ENCODE results near the gene NUMBL.
A peak's percentile ranks its signal among the peaks of the same experiment; 100 is the strongest.

The NUMBL gene

DNA sequence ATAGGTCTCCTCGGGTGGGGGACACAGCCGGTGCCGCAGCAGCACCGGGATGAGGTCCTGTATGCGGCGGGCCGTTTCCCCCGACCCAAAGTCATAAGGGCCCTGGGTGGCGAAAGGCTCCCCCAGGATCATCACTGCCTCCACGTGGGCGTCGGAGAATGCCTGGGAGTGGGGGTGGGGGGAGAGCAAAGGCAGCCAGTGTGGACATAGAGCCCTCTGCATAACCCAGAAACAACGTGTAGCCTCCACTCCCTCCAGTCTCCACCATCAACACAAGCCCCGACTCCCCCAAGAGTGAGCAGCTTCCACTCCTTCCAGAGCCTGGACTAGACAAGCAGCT is 1.7 kb upstream of the NUMBL start:
- H3K27me3 ChIP-seq (ENCODE audit: control insufficient read depth in 5 of 5, insufficient read depth in 4 of 5, low read length in 5 of 5): no peaks in the 10 kb centered on the region
- H3K36me3 ChIP-seq (ENCODE audit: control insufficient read depth in 5 of 5, insufficient read depth in 5 of 5, low read length in 5 of 5): peaks cover 0 to 47% (median 23%) of the 10 kb centered on the region in 5 donors
- no peak overlapping the region for H3K9ac ChIP-seq (ENCODE audit: low read length in 5 of 5)
- H3K9me3 ChIP-seq (ENCODE audit: control insufficient read depth in 5 of 5, low read length in 5 of 5): no peaks in the 10 kb centered on the region
- no peak overlapping the region for H3K27ac ChIP-seq (ENCODE audit: low read depth, low read length)
- H3K4me3 ChIP-seq (ENCODE audit: low read depth in 1 of 5, low read length in 5 of 5): no peak overlapping the region
- peaks cover 9 to 44% (median 37%) of the 10 kb centered on the region in 5 donors for H3K4me1 ChIP-seq (ENCODE audit: control insufficient read depth in 5 of 5, insufficient read depth in 5 of 5, low read length in 5 of 5)

DNA sequence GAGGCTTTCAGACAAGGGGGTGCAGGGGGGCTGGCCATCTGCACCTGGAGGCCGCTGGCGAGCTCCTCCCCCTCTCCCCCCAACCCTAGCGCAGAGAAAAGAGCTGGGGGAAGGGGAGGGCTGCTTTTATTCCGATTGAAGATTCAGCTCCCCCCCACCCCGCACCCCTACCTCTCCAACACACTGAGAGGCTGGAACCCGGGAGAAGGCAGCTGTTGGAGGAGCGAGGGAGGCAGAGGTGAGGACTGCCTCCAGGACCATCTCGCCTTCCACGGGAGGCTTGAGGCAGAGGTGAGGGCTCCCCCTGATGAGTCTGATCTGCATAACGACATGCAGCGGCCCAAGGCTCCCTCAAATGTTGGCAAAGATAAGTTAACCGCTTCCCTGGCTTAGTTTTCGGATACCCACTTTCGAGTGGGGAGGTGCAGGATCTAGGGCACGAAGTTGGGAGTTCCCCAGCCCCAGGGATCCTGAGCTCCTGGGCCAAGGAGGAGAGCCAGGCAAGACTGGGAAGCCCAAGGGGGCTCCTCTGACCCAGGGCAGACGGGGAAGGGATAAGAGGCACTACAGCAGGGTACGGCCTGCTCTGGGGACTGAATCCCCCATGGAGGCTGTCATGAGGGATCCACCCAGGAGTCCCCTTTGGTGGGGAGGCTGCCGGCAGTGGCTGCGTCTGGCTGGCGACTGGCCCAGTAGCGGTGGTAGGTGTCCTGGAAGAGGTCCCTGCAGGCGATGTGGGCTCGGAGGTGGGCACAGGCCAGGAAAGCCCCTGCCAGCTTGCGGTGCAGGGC is 1.2 kb upstream of the NUMBL start:
- peak overlapping the region in 1 of 5 donors; percentile 71 for H3K9ac ChIP-seq (ENCODE audit: low read length in 5 of 5)
- H3K27me3 ChIP-seq (ENCODE audit: control insufficient read depth in 5 of 5, insufficient read depth in 4 of 5, low read length in 5 of 5): no peaks in the 10 kb centered on the region
- H3K27ac ChIP-seq (ENCODE audit: low read depth, low read length): peak overlapping the region; percentile 90
- no peaks in the 10 kb centered on the region for H3K9me3 ChIP-seq (ENCODE audit: control insufficient read depth in 5 of 5, low read length in 5 of 5)
- H3K4me3 ChIP-seq (ENCODE audit: low read depth in 1 of 5, low read length in 5 of 5): peak overlapping the region in 2 of 5 donors; percentile 63 to 75
- peaks cover 9 to 47% (median 37%) of the 10 kb centered on the region in 5 donors for H3K4me1 ChIP-seq (ENCODE audit: control insufficient read depth in 5 of 5, insufficient read depth in 5 of 5, low read length in 5 of 5)
- H3K36me3 ChIP-seq (ENCODE audit: control insufficient read depth in 5 of 5, insufficient read depth in 5 of 5, low read length in 5 of 5): peaks cover 0 to 45% (median 23%) of the 10 kb centered on the region in 5 donors

GRCh38 chr19:40690693-40691420 is 406 bp upstream of the NUMBL start:
- peaks cover 0 to 49% (median 27%) of the 10 kb centered on the region in 5 donors for H3K36me3 ChIP-seq (ENCODE audit: control insufficient read depth in 5 of 5, insufficient read depth in 5 of 5, low read length in 5 of 5)

DNA sequence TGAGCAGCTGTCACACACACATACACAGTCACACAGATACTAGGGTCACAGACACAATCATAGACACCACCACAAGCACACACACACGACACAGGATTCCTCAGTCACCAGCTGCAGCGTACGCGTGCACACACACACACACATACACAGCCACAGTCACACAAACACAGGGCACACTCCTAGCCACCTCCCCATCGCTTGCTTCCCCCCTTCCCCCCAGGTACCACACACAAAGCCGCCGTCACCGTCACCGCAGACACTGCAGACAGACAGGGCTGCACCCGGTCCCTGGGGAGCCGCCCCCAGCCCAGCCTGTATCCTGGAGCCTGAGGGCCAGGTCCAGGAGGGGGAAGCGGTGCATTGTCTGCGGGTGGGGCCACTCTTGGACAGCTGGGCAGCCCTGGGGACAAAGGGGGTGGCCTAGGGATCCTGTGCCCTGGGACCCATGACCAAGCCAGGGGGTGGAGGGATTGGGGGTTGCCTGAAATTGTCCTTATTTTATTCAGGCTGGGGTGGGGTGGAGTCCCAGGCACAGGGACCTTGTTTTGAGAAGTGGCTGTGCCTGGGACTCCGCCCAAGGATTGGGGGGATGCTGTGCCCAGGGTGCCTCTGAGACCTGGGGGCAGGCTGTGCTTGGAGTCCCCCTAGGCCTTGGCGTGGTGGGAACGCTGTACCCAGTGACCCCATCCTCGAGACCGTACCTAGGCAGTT is 957 bp downstream of the NUMBL start:
- no peaks in the 10 kb centered on the region for H3K27me3 ChIP-seq (ENCODE audit: control insufficient read depth in 5 of 5, insufficient read depth in 4 of 5, low read length in 5 of 5)
- H3K9ac ChIP-seq (ENCODE audit: low read length in 5 of 5): peak overlapping the region; percentile 56 to 84 (median 76)
- peak overlapping the region; percentile 59 to 90 (median 75) for H3K4me3 ChIP-seq (ENCODE audit: low read depth in 1 of 5, low read length in 5 of 5)
- peaks cover 9 to 47% (median 37%) of the 10 kb centered on the region in 5 donors for H3K4me1 ChIP-seq (ENCODE audit: control insufficient read depth in 5 of 5, insufficient read depth in 5 of 5, low read length in 5 of 5)
- H3K9me3 ChIP-seq (ENCODE audit: control insufficient read depth in 5 of 5, low read length in 5 of 5): no peaks in the 10 kb centered on the region
- H3K36me3 ChIP-seq (ENCODE audit: control insufficient read depth in 5 of 5, insufficient read depth in 5 of 5, low read length in 5 of 5): peaks cover 0 to 50% (median 31%) of the 10 kb centered on the region in 5 donors
- peak overlapping the region; percentile 75 for H3K27ac ChIP-seq (ENCODE audit: low read depth, low read length)

More at GRCh38 chr19:40690693-40691420, 406 bp upstream of the NUMBL start:
- H3K9me3 ChIP-seq (ENCODE audit: control insufficient read depth in 5 of 5, low read length in 5 of 5): no peaks in the 10 kb centered on the region
- peak overlapping the region; percentile 36 to 75 (median 63) for H3K4me3 ChIP-seq (ENCODE audit: low read depth in 1 of 5, low read length in 5 of 5)
- peak overlapping the region; percentile 90 for H3K27ac ChIP-seq (ENCODE audit: low read depth, low read length)
- H3K27me3 ChIP-seq (ENCODE audit: control insufficient read depth in 5 of 5, insufficient read depth in 4 of 5, low read length in 5 of 5): no peaks in the 10 kb centered on the region
- peak overlapping the region in 4 of 5 donors; percentile 50 to 71 (median 60) for H3K9ac ChIP-seq (ENCODE audit: low read length in 5 of 5)
- peaks cover 9 to 47% (median 37%) of the 10 kb centered on the region in 5 donors for H3K4me1 ChIP-seq (ENCODE audit: control insufficient read depth in 5 of 5, insufficient read depth in 5 of 5, low read length in 5 of 5)

DNA sequence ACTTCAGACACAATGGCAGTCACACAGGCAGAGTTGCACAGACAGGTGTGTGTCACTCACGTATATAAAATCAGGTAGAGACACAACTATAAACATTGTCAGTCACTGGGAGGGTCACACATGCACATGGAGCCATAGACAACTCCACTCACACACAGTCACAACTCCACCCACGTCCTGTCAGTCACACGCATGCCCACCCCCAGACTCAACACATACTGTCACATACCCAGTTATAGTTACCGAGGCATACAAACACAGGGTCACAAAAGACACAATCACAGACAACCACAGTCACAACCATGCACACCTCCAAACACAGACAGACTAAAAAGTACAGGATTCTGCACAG is 1.5 kb downstream of the NUMBL start:
- Histone ChIP-seq H3K4me3 (ENCODE audit: low read depth in 1 of 5, low read length in 5 of 5) (peak overlapping the region; percentile 59 to 90 (median 75)), H3K9me3 (ENCODE audit: control insufficient read depth in 5 of 5, low read length in 5 of 5) (no peaks in the 10 kb centered on the region), H3K4me1 (ENCODE audit: control insufficient read depth in 5 of 5, insufficient read depth in 5 of 5, low read length in 5 of 5) (peaks cover 9 to 47% (median 37%) of the 10 kb centered on the region in 5 donors), H3K27me3 (ENCODE audit: control insufficient read depth in 5 of 5, insufficient read depth in 4 of 5, low read length in 5 of 5) (no peaks in the 10 kb centered on the region), H3K36me3 (ENCODE audit: control insufficient read depth in 5 of 5, insufficient read depth in 5 of 5, low read length in 5 of 5) (peaks cover 0 to 47% (median 27%) of the 10 kb centered on the region in 5 donors), H3K27ac (ENCODE audit: low read depth, low read length) (peak overlapping the region; percentile 75), H3K9ac (ENCODE audit: low read length in 5 of 5) (peak overlapping the region in 4 of 5 donors; percentile 75 to 84 (median 76))

- H3K27me3 ChIP-seq (ENCODE audit: control insufficient read depth in 5 of 5, insufficient read depth in 4 of 5, low read length in 5 of 5): no peaks in the 10 kb centered on the region
- H3K4me3 ChIP-seq (ENCODE audit: low read depth in 1 of 5, low read length in 5 of 5): peak overlapping the region; percentile 39 to 90 (median 75)
- H3K9ac ChIP-seq (ENCODE audit: low read length in 5 of 5): peak overlapping the region in 1 of 5 donors; percentile 2
- H3K4me1 ChIP-seq (ENCODE audit: control insufficient read depth in 5 of 5, insufficient read depth in 5 of 5, low read length in 5 of 5): peaks cover 9 to 47% (median 37%) of the 10 kb centered on the region in 5 donors
- peak overlapping the region; percentile 75 for H3K27ac ChIP-seq (ENCODE audit: low read depth, low read length)
- no peaks in the 10 kb centered on the region for H3K9me3 ChIP-seq (ENCODE audit: control insufficient read depth in 5 of 5, low read length in 5 of 5)
- peaks cover 0 to 46% (median 30%) of the 10 kb centered on the region in 5 donors for H3K36me3 ChIP-seq (ENCODE audit: control insufficient read depth in 5 of 5, insufficient read depth in 5 of 5, low read length in 5 of 5)
Measured at GRCh38 chr19:40688309-40688708, 2.1 kb downstream of the NUMBL start.

DNA sequence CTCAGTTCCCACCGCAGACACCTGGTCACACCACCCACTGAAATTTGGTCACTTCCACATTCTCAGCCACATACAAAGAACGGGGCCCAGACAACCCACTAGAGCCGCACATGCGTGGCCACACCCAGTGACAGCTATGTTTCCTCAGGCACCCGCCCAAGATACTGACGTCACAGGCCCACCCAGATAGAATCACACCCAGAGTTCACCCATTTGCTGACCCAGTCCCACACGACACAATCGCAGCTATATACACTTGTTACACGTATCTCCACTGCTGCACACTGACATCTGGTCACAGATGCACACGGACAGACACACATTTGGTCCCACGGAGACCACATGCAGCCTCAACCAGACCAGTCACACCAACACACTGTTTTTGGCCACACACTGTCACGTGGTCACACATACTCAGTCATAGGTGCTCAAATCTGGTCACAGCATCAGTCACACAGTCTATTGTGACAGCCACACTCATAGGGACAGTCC is 2.9 kb downstream of the NUMBL start:
- H3K4me3 ChIP-seq (ENCODE audit: low read depth in 1 of 5, low read length in 5 of 5): peak overlapping the region; percentile 39 to 90 (median 75)
- no peaks in the 10 kb centered on the region for H3K9me3 ChIP-seq (ENCODE audit: control insufficient read depth in 5 of 5, low read length in 5 of 5)
- H3K27me3 ChIP-seq (ENCODE audit: control insufficient read depth in 5 of 5, insufficient read depth in 4 of 5, low read length in 5 of 5): no peaks in the 10 kb centered on the region
- H3K9ac ChIP-seq (ENCODE audit: low read length in 5 of 5): peak overlapping the region in 1 of 5 donors; percentile 35
- H3K36me3 ChIP-seq (ENCODE audit: control insufficient read depth in 5 of 5, insufficient read depth in 5 of 5, low read length in 5 of 5): peaks cover 0 to 46% (median 34%) of the 10 kb centered on the region in 5 donors
- H3K27ac ChIP-seq (ENCODE audit: low read depth, low read length): peak overlapping the region; percentile 52
- peaks cover 9 to 47% (median 37%) of the 10 kb centered on the region in 5 donors for H3K4me1 ChIP-seq (ENCODE audit: control insufficient read depth in 5 of 5, insufficient read depth in 5 of 5, low read length in 5 of 5)

DNA sequence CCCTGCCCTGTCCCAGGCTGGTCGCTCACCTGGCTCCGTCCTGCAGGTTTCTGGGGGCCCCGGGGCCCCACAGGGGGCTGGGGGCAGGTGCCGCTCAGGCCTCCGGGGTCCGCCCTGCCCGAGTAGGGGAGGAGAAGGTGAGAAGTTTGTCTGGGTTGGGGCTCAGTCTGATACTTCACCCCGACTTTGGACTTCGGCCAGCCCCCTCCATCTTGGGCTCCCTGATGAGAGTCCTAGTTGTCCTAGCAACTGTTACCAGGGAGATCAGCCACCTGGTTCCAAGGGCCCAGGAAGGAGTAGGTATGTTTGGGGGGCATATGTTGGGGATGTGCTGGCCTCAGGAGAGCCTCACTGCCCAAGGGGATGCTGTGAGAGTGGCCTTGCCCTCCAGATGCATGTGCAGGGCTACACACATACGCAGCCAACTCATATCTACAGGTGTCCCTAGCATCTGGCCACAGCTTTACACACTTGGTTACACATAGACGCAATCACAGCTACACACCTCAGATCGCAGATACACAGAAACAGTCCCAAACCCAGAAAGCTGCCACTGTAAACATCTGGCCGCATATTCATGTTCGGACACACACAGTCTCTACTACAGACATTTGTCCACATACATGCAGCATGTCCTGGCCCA is 3.4 kb downstream of the NUMBL start:
- peak overlapping the region in 1 of 5 donors; percentile 35 for H3K9ac ChIP-seq (ENCODE audit: low read length in 5 of 5)
- H3K27me3 ChIP-seq (ENCODE audit: control insufficient read depth in 5 of 5, insufficient read depth in 4 of 5, low read length in 5 of 5): no peaks in the 10 kb centered on the region
- H3K4me3 ChIP-seq (ENCODE audit: low read depth in 1 of 5, low read length in 5 of 5): peak overlapping the region in 2 of 5 donors; percentile 19 to 90
- H3K36me3 ChIP-seq (ENCODE audit: control insufficient read depth in 5 of 5, insufficient read depth in 5 of 5, low read length in 5 of 5): peaks cover 0 to 47% (median 40%) of the 10 kb centered on the region in 5 donors
- H3K9me3 ChIP-seq (ENCODE audit: control insufficient read depth in 5 of 5, low read length in 5 of 5): no peaks in the 10 kb centered on the region
- H3K4me1 ChIP-seq (ENCODE audit: control insufficient read depth in 5 of 5, insufficient read depth in 5 of 5, low read length in 5 of 5): peaks cover 9 to 47% (median 37%) of the 10 kb centered on the region in 5 donors
- H3K27ac ChIP-seq (ENCODE audit: low read depth, low read length): peak overlapping the region; percentile 52

- Histone ChIP-seq H3K27ac (ENCODE audit: low read depth, low read length) (no peak overlapping the region), H3K9ac (ENCODE audit: low read length in 5 of 5) (no peak overlapping the region), H3K4me1 (ENCODE audit: control insufficient read depth in 5 of 5, insufficient read depth in 5 of 5, low read length in 5 of 5) (peaks cover 9 to 33% (median 31%) of the 10 kb centered on the region in 5 donors), H3K9me3 (ENCODE audit: control insufficient read depth in 5 of 5, low read length in 5 of 5) (no peaks in the 10 kb centered on the region), H3K36me3 (ENCODE audit: control insufficient read depth in 5 of 5, insufficient read depth in 5 of 5, low read length in 5 of 5) (peaks cover 0 to 52% (median 51%) of the 10 kb centered on the region in 5 donors), H3K27me3 (ENCODE audit: control insufficient read depth in 5 of 5, insufficient read depth in 4 of 5, low read length in 5 of 5) (no peaks in the 10 kb centered on the region), H3K4me3 (ENCODE audit: low read depth in 1 of 5, low read length in 5 of 5) (no peak overlapping the region)
Measured at GRCh38 chr19:40685563-40685962, 4.9 kb downstream of the NUMBL start.

All from subcutaneous abdominal adipose tissue (tissue), 5 donors.